Measurements from ENCODE around the gene PFKM.

Gene PFKM

DNA sequence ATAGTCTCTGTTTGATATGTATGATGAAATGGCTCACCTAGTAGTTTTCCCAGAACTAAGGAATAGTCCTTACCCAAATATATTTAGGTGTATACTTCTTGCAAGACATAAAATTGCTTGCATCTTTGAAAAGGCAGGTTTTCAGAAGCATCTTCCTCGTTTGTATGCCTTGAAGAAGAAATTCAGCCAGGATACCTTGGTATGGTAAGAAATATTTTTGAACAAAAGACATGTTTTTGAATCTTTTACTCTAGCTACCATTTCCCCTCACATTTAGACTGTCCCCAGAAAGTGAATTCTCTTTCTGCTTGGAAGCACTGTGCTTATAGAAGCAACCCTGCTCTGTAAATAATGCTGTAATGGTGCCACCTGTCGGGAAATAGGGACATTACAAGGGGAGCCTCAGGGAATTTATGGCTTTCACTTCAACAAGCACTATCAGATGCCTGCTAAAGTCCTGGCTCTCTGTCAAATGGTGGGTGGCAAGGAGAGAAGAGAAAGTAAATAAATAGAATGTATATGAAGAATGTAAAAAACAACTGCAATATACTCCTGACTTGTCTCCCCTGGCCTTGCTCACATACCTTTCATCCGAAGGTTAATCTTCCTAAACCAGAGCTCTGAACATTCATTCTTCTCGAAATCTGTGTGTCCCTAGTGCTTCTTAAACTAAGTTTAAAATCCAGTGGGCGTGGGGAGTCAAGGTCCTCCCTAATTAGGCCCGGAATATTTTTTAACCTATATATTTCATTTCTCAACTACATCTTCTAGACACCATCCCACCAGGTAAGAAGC, 70.4 kb downstream of the PFKM start:
- peak; percentile 63 for DNase-seq

DNA sequence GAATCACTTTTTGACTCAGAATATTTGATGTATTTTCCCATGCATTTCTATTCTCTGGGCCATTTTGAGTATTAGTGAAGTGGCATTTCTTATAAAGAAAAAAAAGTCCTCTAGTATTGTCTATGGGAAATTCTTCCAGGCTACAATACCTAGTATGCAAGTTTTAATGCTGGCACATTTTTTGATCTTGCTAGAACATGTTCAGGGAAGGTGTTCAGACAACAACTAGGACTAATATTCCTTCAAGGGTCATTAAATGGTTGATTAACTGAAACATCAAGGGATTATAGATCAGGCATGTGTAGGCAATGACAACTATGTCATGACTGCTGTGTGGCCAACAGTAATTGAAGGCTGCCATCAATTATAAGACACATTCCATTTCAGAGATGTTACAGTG, 71.9 kb downstream of the PFKM start:
- DNase-seq, result no peak

- no peak for DNase-seq
These were observed 73.7 kb downstream of the PFKM start for GRCh38 chr12:48192861-48193260.

DNA sequence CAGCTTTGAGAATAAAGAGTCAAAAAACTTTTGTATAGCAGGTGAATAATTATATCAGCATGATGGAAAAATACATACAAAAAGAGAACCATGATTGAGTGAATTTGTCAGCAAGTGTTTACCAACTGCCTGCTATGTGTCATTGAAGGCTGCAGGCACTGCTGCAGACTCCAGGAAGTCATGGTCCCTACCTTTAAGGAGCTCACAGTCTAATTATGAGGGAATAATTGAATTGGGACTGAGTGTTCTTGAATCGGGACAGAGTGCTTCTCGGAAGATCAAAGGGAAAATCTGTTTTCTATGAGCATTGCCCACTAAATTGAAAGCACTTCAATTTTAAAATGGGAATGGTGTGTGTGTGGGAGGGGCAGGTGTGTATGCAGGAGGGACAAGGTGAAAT, 74.5 kb downstream of the PFKM start:
- no peak for DNase-seq

DNA sequence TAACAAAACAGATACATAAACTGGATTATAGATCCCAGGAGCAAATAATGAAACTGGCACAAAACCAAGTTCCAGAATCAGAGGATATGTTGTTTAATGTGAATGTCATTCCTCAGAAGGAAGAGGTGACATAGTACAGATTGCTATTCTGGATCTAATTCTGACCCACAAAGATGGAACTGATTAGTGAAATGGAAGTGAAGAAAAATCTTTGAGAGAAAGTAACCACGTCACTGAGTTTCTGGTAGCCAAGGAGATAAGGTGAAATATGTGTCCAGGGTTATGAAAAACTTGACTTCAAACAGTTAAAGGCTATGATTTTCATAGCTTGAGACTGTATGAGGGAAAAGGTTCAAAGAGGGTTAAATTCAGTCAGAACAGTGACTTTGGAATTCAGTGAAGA, 75.6 kb downstream of the PFKM start:
- DNase-seq, result no peak
